BLaER1 (cell line): ENCODE results near the gene TAS2R30.

Experiments used
- H3K27ac ChIP-seq: shearing (Covaris generic); formaldehyde crosslinking; 2 replicates; pipeline ENCODE4 v1.8.1; 2022
- H3K27me3 ChIP-seq: shearing (Covaris generic); formaldehyde crosslinking; 2 replicates; pipeline ENCODE4 v1.8.1; 2022
- H3K36me3 ChIP-seq: shearing (Covaris generic); formaldehyde crosslinking; 2 replicates; pipeline ENCODE4 v1.8.1; 2022
- H3K4me1 ChIP-seq: shearing (Covaris generic); formaldehyde crosslinking; 2 replicates; pipeline ENCODE4 v1.8.1; 2022
- H3K4me2 ChIP-seq: shearing (Covaris generic); formaldehyde crosslinking; 2 replicates; pipeline ENCODE4 v1.8.1; 2022
- H3K4me3 ChIP-seq: shearing (Covaris generic); formaldehyde crosslinking; 2 replicates; pipeline ENCODE4 v1.8.1; 2022
- H3K9ac ChIP-seq: shearing (Covaris generic); formaldehyde crosslinking; 2 replicates; pipeline ENCODE4 v1.8.1; 2022
- H3K9me3 ChIP-seq: shearing (Covaris generic); formaldehyde crosslinking; 2 replicates; pipeline ENCODE4 v1.8.1; 2022
- H4K20me1 ChIP-seq: shearing (Covaris generic); formaldehyde crosslinking; 2 replicates; pipeline ENCODE4 v1.8.1; 2022
- Cebpa-rat ChIP-seq: shearing (Covaris generic); IDR thresholded peaks from 2 replicates; pipeline ENCODE4 v1.8.1; 2022

TAS2R30 gene

DNA sequence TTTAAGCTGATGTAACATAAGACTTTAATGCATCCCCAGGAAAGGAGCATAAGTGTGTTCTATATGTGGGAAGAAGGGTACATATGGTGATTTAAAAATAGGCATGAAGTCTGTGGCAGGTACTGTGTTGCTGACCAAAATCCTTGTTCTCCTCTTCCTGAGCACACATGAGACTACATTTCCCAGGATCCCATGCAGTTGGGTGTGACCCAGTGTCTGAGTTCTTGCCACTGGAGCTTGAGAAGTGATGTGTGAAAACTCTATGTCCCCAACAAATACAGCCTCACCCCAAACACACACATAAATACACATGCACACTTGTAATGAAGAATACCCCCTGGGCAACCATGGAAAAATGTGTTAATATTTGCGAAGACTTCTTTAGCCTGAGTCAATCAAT is 28.1 kb upstream of the TAS2R30 start:
- Histone ChIP-seq H3K4me2 (no peak overlapping the region), H3K27me3 (no peaks in the 10 kb centered on the region), H4K20me1 (peaks cover 70% of the 10 kb centered on the region), H3K36me3 (peaks cover 57% of the 10 kb centered on the region), H3K4me3 (no peak overlapping the region), H3K9me3 (peaks cover 6% of the 10 kb centered on the region; the same call in 1 of the 2 replicates), H3K27ac (no peak overlapping the region), H3K9ac (no peak overlapping the region), H3K4me1 (no peaks in the 10 kb centered on the region)
- TF ChIP-seq Cebpa-rat = no peak

DNA sequence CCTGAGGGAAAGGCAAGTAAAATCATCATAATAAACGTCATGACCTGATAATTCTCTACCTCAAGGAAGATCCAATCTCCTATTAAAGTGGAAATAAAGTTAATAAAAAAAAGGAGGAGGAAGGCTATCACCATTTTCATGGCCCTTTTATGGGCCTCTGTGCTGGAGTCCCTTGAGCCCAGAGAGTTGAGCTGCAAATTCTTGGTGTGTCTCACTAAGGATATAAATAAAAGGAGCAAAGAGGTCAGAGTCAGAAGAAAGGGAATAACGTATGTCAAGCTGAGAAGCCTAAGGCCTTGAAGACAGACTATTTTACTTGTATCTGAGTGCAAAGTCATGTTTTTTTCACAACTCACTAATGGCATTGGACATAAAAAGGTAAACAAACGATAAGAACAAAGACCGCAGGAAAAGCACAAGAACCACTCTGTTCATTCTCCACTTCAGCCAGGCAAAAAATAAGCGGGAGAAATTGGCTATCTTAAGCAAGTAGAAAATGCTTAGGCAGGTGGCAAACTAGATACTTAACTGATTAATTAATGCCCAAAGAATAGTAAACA is 24.5 kb upstream of the TAS2R30 start:
- Histone ChIP-seq H4K20me1 (peaks cover 36% of the 10 kb centered on the region), H3K9ac (no peak overlapping the region), H3K4me2 (no peak overlapping the region), H3K27me3 (no peaks in the 10 kb centered on the region), H3K27ac (no peak overlapping the region), H3K9me3 (peaks cover 26% of the 10 kb centered on the region), H3K4me3 (no peak overlapping the region), H3K4me1 (no peaks in the 10 kb centered on the region), H3K36me3 (peaks cover 53% of the 10 kb centered on the region)
- TF ChIP-seq Cebpa-rat = no peak

DNA sequence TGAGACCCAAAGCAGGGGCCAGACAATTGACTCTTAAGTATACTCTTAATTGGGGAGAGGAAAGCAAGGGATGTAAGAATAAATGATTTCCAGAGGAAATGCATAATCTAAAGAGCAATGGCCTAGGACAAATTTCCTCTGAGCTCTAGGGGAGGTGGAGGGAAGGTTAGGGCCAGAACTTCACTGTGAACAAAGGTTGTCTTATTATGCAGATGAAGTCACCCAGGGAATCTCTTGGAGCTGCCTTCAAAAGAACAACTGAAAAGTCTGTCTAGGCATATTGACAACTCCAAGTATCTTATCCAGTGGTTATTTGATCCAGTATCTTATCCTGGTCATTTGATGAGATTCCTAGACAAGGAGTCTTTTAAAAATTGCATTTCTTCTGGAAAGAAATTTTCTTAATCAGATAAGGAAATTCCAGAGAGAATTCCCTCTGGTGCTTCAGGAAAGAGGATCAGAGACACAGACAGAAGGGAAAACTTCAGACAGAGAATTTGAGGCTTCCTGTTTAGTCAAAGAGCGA is 20.0 kb upstream of the TAS2R30 start:
- H3K4me1 ChIP-seq = no peaks in the 10 kb centered on the region
- no peak for TF ChIP-seq Cebpa-rat
- H4K20me1 ChIP-seq = no peaks in the 10 kb centered on the region; the same call in 1 of the 2 replicates
- peaks cover 41% of the 10 kb centered on the region for H3K9me3 ChIP-seq
- H3K4me3 ChIP-seq = no peak overlapping the region
- peaks cover 37% of the 10 kb centered on the region for H3K36me3 ChIP-seq
- H3K27ac ChIP-seq = no peak overlapping the region
- H3K4me2 ChIP-seq = no peak overlapping the region
- no peaks in the 10 kb centered on the region for H3K27me3 ChIP-seq
- H3K9ac ChIP-seq = no peak overlapping the region

DNA sequence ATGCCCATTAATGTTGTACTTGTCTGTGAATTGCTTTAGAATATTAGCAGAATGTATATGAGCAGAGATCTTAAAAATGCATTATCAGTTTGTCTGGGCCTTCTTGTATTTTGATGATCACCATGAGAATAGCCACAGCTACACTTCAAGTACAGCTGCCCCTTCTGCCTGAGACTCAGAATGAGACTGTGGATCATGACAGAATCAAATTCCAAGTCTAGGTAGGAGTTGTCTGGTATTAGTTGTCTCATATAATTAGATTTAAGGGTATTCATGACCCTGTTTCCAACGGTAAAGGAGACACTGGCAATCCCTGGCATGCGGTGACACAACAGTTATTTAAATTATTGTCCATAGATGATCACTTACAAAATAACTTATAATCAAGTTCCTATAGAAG is 18.3 kb upstream of the TAS2R30 start:
- Histone ChIP-seq H3K27me3 (no peaks in the 10 kb centered on the region), H3K4me1 (no peaks in the 10 kb centered on the region), H4K20me1 (no peaks in the 10 kb centered on the region), H3K4me3 (no peak overlapping the region), H3K36me3 (peaks cover 31% of the 10 kb centered on the region), H3K4me2 (no peak overlapping the region), H3K9me3 (peaks cover 41% of the 10 kb centered on the region), H3K9ac (no peak overlapping the region), H3K27ac (no peak overlapping the region)
- no peak for TF ChIP-seq Cebpa-rat

DNA sequence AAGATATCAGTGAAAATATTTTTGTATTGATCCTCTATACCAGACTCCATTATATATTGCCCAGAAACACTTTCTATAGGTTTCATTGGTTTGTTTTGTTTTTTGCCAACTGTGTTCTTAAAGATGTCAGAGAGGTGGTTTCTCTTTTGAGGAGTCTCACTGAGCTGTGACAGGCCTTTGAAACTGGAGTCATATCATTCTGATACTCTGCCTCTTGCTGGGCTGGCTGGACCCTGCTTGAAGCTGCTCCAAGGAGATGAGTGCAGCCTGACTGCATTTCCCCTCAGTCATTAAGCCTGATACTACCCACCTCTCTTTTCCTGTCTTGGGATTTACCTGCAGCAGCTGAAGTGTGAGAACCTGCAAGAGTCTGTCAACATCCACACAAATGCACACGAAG is 16.4 kb upstream of the TAS2R30 start:
- Histone ChIP-seq H3K4me2 (no peak overlapping the region), H3K27ac (no peak overlapping the region), H3K36me3 (peaks cover 28% of the 10 kb centered on the region), H3K9me3 (peaks cover 27% of the 10 kb centered on the region), H4K20me1 (no peaks in the 10 kb centered on the region), H3K4me3 (no peak overlapping the region), H3K9ac (no peak overlapping the region), H3K27me3 (no peaks in the 10 kb centered on the region), H3K4me1 (no peaks in the 10 kb centered on the region)
- no peak for TF ChIP-seq Cebpa-rat

DNA sequence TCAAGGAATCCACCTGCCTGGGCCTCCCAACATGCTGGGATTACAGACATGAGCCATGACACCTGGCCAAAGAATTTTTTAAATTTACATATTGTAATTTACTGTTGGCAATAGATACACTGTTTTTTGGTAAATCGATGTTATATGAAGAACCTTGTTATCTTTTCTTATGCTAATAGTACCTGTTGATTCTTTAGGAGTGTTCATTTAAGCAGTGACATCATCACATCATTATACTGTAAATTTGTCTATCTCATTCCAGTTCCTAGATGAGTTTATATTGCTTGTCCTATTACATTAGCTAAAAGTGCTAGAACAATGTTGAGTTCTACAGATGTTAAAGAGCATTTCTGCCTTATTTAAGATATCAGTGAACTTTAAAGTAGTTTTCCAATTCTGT is 13.0 kb upstream of the TAS2R30 start:
- no peaks in the 10 kb centered on the region for H3K4me1 ChIP-seq
- no peak for TF ChIP-seq Cebpa-rat
- H3K9me3 ChIP-seq = peaks cover 35% of the 10 kb centered on the region
- H3K36me3 ChIP-seq = peaks cover 31% of the 10 kb centered on the region
- H3K27ac ChIP-seq = no peak overlapping the region
- peaks cover 10% of the 10 kb centered on the region; the same call in 1 of the 2 replicates for H4K20me1 ChIP-seq
- no peak overlapping the region for H3K9ac ChIP-seq
- H3K4me2 ChIP-seq = no peak overlapping the region
- no peaks in the 10 kb centered on the region for H3K27me3 ChIP-seq
- H3K4me3 ChIP-seq = no peak overlapping the region

DNA sequence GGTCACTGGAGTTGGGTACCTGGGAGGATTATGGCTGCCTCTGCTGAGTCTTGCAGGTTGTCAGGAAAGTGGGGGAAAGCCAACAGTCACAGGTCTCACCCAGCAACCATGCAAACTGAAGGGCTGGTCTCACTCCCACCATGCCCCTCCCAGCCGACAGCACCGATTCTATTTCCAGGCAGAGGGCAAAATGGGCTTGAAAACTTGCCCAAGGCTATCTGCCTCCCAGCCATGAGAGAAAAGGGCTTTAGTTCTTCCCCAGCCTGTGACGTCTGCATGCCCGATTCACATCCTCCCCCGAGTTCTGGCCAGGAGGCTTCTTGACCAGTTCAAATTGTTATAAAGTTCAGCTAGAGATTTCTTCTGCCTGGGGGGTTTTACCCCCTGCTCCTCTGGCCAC is 9.9 kb upstream of the TAS2R30 start:
- peaks cover 27% of the 10 kb centered on the region for H3K36me3 ChIP-seq
- no peaks in the 10 kb centered on the region for H3K4me1 ChIP-seq
- no peak overlapping the region for H3K27ac ChIP-seq
- H3K4me3 ChIP-seq = no peak overlapping the region
- TF ChIP-seq Cebpa-rat = no peak
- H3K9me3 ChIP-seq = peaks cover 24% of the 10 kb centered on the region
- H3K9ac ChIP-seq = no peak overlapping the region
- H3K27me3 ChIP-seq = no peaks in the 10 kb centered on the region
- peaks cover 17% of the 10 kb centered on the region; the same call in 1 of the 2 replicates for H4K20me1 ChIP-seq
- H3K4me2 ChIP-seq = no peak overlapping the region

DNA sequence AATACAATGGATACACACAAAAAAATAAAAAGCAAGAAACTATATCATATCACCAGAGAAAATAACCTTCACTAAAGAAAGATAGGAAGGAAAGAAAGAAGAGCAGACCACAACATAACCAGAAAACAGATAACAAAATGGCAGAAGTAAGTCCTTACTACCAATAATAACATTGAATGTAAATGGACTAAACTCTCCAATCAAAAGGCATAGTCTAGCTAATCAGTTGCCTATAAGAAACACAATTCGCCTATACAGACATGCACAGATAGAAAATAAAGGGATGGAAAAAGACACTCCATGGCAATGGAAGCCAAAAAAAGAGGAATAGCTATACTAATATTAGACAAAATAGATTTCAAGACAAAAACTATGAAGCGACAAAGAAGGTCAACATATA is 8.9 kb upstream of the TAS2R30 start:
- H3K4me1 ChIP-seq = no peaks in the 10 kb centered on the region
- TF ChIP-seq Cebpa-rat = no peak
- H3K9me3 ChIP-seq = peaks cover 24% of the 10 kb centered on the region

DNA sequence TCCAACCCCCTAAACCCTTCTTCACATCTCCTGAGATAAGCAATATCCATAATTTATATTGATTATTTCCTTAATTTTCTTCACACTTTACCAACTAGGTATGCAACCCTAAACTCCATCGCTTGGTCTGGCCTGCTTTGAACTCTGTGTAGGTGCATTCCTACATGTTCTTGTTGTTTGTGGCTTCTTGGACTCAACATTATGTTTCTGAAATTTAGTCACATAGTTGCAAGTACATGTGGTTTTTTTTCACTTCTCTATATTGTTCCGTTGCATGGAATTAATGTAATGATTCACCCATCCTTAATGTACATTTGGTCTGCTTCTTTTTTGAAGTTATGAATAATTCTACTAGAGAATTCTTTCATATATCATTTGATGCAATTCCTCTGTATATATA is 1.6 kb upstream of the TAS2R30 start:
- Histone ChIP-seq H3K4me3 (no peak overlapping the region), H3K27me3 (no peaks in the 10 kb centered on the region), H3K36me3 (peaks cover 9% of the 10 kb centered on the region), H3K4me2 (no peak overlapping the region), H4K20me1 (peaks cover 24% of the 10 kb centered on the region), H3K9ac (no peak overlapping the region), H3K4me1 (no peaks in the 10 kb centered on the region), H3K27ac (no peak overlapping the region), H3K9me3 (no peaks in the 10 kb centered on the region)
- no peak for TF ChIP-seq Cebpa-rat

More for the DNA sequence above, 8.9 kb upstream of the TAS2R30 start:
- H3K9ac ChIP-seq = no peak overlapping the region
- no peak overlapping the region for H3K4me2 ChIP-seq
- H3K4me3 ChIP-seq = no peak overlapping the region
- H3K27ac ChIP-seq = no peak overlapping the region
- peaks cover 27% of the 10 kb centered on the region for H3K36me3 ChIP-seq
- H4K20me1 ChIP-seq = peaks cover 17% of the 10 kb centered on the region; the same call in 1 of the 2 replicates
- H3K27me3 ChIP-seq = no peaks in the 10 kb centered on the region

DNA sequence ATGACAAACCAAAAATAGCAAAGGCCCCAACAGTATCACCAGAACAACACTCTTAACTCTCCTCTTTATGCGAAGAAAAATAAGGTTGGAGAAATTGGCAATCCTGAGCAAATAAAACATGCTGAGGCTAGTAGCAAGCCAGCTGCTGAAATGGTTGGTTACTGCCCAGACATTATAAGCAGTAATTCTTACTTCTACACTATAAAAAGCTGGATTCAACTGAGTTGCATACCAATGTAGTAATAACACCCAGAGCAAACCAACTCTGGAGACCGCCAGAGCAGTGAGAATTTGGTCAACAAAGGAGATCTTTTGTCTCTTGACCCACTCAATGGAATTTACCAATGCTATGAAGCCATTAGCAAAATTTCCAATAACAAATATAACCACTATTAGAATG is 628 bp downstream of the TAS2R30 start:
- Histone ChIP-seq H3K4me3 (no peak overlapping the region), H3K9ac (no peak overlapping the region), H3K27me3 (no peaks in the 10 kb centered on the region), H4K20me1 (peaks cover 36% of the 10 kb centered on the region), H3K36me3 (peaks cover 31% of the 10 kb centered on the region), H3K9me3 (0 out of 2 replicates have a peak, but pooled peaks cover 4% of the 10 kb centered on the region), H3K4me1 (no peaks in the 10 kb centered on the region), H3K4me2 (no peak overlapping the region), H3K27ac (no peak overlapping the region)
- TF ChIP-seq Cebpa-rat = no peak

DNA sequence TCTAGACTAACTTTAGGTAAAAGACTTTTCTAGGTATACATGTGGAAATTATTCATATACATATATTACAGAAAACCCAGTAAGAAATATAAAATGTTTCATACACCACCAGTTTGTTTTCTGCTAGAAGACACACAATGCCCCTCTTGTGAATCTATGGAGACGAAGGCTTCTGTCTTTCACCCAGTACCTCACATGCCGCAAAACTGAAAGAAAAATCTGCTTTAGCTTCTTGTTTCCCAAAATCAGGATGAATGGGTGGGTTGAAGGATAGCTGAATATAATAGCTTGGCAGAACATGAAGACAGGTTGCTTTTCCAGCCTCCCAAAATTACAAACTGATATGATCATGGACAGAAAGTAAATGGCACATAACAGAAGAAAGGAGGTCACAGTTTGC is 1.3 kb downstream of the TAS2R30 start:
- Histone ChIP-seq H3K4me3 (no peak overlapping the region), H3K4me2 (no peak overlapping the region), H4K20me1 (peaks cover 36% of the 10 kb centered on the region), H3K27ac (no peak overlapping the region), H3K36me3 (peaks cover 35% of the 10 kb centered on the region), H3K9ac (no peak overlapping the region), H3K9me3 (peaks cover 10% of the 10 kb centered on the region; the same call in 1 of the 2 replicates), H3K27me3 (no peaks in the 10 kb centered on the region), H3K4me1 (no peaks in the 10 kb centered on the region)
- no peak for TF ChIP-seq Cebpa-rat
